ENCODE results near the gene TBC1D23. TPM values are rescaled to one million over a fixed set of nuclear protein-coding genes. Genes with fewer than 3 reads are reported as not detected.
"Not testable (repeated sequence)": the region's sequence is repeated elsewhere in the genome, so short reads cannot be mapped to it uniquely, and the experiment has no call there.

The TBC1D23 gene
- polyA plus RNA-seq, 3 donors from 2014 or later: 13.7 to 23.4 (median 14.0) TPM

DNA sequence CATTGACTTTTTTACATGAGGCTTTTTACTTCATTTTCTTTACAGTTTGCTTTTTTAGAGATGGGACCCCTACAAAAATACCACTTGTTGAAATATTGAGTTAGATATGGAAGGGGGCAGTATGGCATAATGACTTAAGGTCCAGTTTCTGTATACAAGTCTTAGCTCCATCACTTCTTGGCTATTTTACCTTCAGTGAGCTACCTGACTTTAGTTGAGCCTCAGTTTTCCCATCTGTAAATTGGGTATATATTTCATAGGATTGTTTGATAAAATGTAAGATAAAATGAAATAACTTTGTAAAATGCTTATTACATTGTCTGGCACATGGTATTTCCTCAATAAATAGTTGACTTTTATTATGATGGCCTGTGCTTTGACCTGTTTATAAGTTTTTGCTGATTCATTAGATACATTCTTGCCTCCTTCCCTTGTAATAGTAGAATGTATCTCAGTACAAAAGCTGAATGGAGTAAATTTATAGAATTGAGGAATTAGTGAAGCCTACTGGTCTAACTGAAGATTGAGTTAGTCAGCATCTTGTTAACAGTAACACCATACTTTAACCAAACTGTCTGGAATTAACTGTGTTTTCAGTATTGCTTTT lies 27.6 kb downstream of the TBC1D23 start:
- Mint-ChIP-seq H3K9me3 (no peaks in the 10 kb centered on the region), H3K27me3 (ENCODE audit: low read depth in 3 of 3) (peaks cover 0 to 1% (median 0%) of the 10 kb centered on the region in 3 donors), H3K27ac (no peak overlapping the region), H3K4me1 (peaks cover 0 to 15% of the 10 kb centered on the region in 2 donors), H3K4me3 (no peak overlapping the region), H3K36me3 (peaks cover 10 to 24% (median 17%) of the 10 kb centered on the region in 3 donors)
- no peak for DNase-seq

DNA sequence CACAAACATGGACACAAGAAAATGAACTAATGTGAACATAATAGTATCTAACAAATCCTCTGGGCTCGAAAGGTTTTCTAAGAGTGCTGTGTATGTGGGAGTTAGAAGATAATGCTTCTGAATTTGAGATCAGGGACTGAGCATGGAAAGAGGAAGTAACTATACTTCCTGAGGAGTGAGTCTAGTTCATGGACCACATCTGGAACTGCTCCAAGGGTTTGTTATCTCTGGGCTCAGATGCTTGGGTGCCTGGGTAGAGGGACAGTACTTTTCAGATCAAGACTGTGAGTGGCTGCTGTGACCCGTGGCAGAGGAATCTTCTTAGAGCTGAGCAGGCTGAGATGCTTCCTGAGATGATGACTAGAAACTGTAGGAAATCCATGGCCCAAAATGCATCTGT lies 28.5 kb downstream of the TBC1D23 start:
- no peaks in the 10 kb centered on the region for H3K9me3 Mint-ChIP-seq
- peaks cover 0 to 6% of the 10 kb centered on the region in 2 donors for H3K4me1 Mint-ChIP-seq
- no peak for DNase-seq
- no peak overlapping the region for H3K4me3 Mint-ChIP-seq
- peaks cover 0 to 1% (median 0%) of the 10 kb centered on the region in 3 donors for H3K27me3 Mint-ChIP-seq (ENCODE audit: low read depth in 3 of 3)
- H3K36me3 Mint-ChIP-seq: peaks cover 10 to 22% (median 15%) of the 10 kb centered on the region in 3 donors
- H3K27ac Mint-ChIP-seq: peak overlapping the region in 1 of 6 donors; percentile 11

DNA sequence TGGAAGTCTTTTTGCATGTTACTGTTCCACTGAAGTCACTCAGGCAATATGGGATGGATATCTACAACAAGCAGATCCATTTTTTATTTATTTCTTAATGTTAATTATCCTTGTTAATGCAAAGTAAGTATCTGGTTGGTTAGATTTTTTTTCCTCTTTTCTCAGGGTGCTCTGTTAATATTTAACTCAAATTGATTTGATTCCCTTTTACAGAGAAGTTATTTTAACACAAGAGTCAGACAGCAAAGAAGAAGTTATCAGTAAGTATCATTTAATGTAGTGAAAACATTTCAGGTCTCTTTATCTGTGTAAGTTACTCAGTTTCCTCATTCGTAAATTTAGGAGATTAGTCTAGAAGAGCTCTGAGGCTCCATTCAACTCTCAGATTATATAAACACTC lies 34.3 kb downstream of the TBC1D23 start:
- DNase-seq: no peak
- Mint-ChIP-seq H3K36me3 (peaks cover 28 to 34% (median 28%) of the 10 kb centered on the region in 3 donors), H3K27ac (no peak overlapping the region), H3K9me3 (no peaks in the 10 kb centered on the region), H3K27me3 (ENCODE audit: low read depth in 3 of 3) (peaks cover 0 to 1% (median 0%) of the 10 kb centered on the region in 3 donors), H3K4me3 (no peak overlapping the region), H3K4me1 (no peaks in the 10 kb centered on the region)

DNA sequence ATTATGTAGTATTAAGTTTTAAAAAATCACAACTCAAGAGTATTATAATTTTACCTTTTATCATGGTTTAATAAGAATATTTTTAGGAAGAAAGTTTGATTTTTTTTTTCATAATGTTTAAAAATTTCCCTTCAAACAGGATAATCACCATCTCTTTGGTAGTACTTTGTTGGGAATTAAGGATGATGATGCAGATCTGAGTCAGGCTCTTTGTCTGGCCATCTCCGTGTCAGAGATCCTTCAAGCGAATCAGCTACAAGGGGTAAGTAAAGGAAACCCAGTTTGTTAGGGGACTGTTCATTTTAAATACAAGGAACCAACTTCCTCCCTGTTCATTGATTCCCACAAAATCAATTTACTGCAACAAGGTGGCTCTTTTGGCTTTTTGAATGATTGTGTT lies 37.0 kb downstream of the TBC1D23 start:
- H3K9me3 Mint-ChIP-seq: no peaks in the 10 kb centered on the region
- no peaks in the 10 kb centered on the region for H3K4me1 Mint-ChIP-seq
- no peak for DNase-seq
- H3K27me3 Mint-ChIP-seq (ENCODE audit: low read depth in 3 of 3): no peaks in the 10 kb centered on the region
- peaks cover 23 to 39% (median 28%) of the 10 kb centered on the region in 3 donors for H3K36me3 Mint-ChIP-seq
- H3K27ac Mint-ChIP-seq: no peak overlapping the region
- H3K4me3 Mint-ChIP-seq: no peak overlapping the region

DNA sequence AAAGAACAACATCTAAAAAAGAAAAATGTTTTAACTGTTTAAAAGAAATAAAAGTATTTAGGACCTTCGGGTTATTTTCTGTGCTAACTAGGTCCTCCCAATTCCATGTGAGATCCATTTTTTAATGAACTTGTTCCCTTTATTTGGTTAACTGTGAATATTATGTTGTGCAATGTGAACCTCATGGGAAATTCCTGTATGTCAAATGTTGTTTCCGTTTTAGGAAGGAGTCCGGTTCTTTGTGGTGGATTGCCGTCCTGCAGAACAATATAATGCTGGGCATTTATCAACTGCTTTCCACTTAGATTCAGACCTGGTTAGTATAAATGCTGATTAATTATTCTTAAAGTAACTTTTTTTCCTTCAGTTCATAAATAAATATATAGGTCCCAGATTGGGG lies 38.2 kb downstream of the TBC1D23 start:
- Mint-ChIP-seq H3K36me3 (peaks cover 23 to 43% (median 28%) of the 10 kb centered on the region in 3 donors), H3K27ac (no peak overlapping the region), H3K4me1 (no peaks in the 10 kb centered on the region), H3K9me3 (no peaks in the 10 kb centered on the region), H3K27me3 (ENCODE audit: low read depth in 3 of 3) (no peaks in the 10 kb centered on the region), H3K4me3 (no peak overlapping the region)
- no peak for DNase-seq

DNA sequence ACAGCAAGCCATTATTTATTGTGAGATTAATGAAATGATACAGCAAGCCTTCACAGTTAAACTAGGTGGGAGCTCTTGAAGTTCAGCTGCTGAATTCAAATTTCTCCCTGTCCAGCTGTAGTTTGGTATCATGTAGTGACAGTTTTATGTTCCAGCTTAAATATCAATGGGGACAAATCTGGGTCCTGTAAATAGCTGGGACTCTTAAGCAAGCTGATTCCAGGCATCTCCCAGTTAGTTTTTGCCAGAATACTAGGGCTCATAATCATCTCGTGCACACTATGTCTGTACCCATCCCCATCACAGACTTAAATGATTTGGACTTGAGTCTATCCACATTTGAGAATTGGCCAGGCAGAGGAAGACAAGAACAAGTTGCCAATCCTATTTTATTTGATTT lies 45.9 kb downstream of the TBC1D23 start:
- no peaks in the 10 kb centered on the region for H3K4me1 Mint-ChIP-seq
- no peaks in the 10 kb centered on the region for H3K27me3 Mint-ChIP-seq (ENCODE audit: low read depth in 3 of 3)
- no peaks in the 10 kb centered on the region for H3K9me3 Mint-ChIP-seq
- no peak overlapping the region for H3K4me3 Mint-ChIP-seq
- peaks cover 14 to 34% (median 15%) of the 10 kb centered on the region in 3 donors for H3K36me3 Mint-ChIP-seq
- DNase-seq: no peak
- peak overlapping the region in 1 of 6 donors; percentile 23 for H3K27ac Mint-ChIP-seq

DNA sequence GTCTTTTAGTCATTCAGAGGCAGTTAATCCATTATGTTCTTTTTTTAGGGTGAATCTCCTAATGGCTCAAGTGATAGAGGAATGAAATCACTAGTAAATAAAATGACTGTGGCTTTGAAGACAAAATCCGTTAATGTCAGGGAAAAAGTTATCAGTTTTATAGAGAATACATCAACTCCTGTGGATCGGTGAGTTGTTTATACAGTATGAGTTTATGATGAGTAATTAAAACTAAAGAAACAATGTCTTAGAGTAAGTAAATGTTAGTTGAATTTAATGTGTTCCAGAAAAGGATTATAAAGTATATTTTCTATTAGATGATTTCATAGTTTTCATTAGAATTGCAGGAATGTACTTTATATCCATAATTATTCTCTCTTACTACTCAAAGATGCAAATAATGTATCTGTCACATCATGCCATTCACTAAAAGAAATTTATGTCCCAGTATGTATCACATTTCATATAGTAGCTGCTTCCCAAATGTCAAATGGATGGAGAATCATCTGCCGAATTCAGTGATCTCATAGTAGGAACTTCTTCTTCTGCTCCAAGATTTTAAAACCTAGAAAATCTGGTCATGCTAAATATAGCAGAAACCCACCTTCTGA lies 49.7 kb downstream of the TBC1D23 start:
- DNase-seq: no peak
- H3K9me3 Mint-ChIP-seq: no peaks in the 10 kb centered on the region
- no peak overlapping the region for H3K4me3 Mint-ChIP-seq
- H3K36me3 Mint-ChIP-seq: peaks cover 8 to 28% (median 13%) of the 10 kb centered on the region in 3 donors
- H3K4me1 Mint-ChIP-seq: no peaks in the 10 kb centered on the region
- H3K27ac Mint-ChIP-seq: no peak overlapping the region
- no peaks in the 10 kb centered on the region for H3K27me3 Mint-ChIP-seq (ENCODE audit: low read depth in 3 of 3)

DNA sequence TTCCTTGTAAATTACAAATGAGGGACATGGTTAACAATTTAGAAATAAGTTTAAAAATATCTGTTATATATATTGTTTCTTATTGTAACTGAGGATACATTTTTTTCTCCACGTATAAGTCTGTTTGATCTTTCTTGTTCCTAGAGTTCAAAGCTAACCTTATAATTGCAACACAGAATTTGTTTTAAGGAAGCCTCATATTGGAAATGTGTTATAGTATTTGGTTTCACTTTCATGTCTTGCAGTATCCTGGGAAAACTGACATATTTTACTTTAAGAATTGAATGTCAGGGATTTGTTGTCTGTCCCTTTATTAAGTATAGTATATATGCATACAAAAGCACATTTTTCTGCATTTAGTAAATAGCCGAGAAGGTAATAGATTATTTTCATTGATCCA lies 50.2 kb downstream of the TBC1D23 start:
- H3K27me3 Mint-ChIP-seq (ENCODE audit: low read depth in 3 of 3): no peaks in the 10 kb centered on the region
- H3K27ac Mint-ChIP-seq: peak overlapping the region in 3 of 6 donors; percentile 9 to 51 (median 12)
- no peaks in the 10 kb centered on the region for H3K4me1 Mint-ChIP-seq
- DNase-seq: no peak
- H3K4me3 Mint-ChIP-seq: no peak overlapping the region
- no peaks in the 10 kb centered on the region for H3K9me3 Mint-ChIP-seq
- H3K36me3 Mint-ChIP-seq: peaks cover 7 to 22% (median 8%) of the 10 kb centered on the region in 3 donors

DNA sequence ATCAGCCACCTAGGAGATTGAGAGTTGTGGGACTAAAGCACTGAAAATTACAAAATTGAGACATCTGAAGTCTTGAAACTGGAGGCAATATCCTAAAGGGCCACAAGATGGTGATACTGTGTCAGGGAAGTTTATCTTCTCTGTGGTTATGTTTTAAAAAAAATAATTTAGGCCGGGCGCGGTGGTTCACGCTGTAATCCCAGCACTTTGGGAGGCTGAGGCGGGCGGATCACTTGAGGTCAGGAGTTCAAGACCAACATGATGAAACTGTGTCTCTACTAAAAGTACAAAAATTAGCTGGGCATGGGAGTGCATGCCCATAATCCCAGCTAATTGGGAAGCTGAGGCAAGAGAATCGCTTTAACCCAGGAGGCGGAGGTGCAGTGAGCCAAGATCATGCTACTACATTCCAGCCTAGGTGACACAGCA lies 55.9 kb downstream of the TBC1D23 start:
- Mint-ChIP-seq H3K4me1 (peaks cover 14 to 23% of the 10 kb centered on the region in 2 donors), H3K27me3 (ENCODE audit: low read depth in 3 of 3) (no peaks in the 10 kb centered on the region), H3K4me3 (peak overlapping the region; percentile 6 to 73 (median 64)), H3K9me3 (no peaks in the 10 kb centered on the region), H3K27ac (peak overlapping the region in 4 of 6 donors; percentile 39 to 75 (median 64)), H3K36me3 (peaks cover 6 to 7% (median 7%) of the 10 kb centered on the region in 3 donors)
- DNase-seq: peak; percentile 46 to 57 (median 53)

DNA sequence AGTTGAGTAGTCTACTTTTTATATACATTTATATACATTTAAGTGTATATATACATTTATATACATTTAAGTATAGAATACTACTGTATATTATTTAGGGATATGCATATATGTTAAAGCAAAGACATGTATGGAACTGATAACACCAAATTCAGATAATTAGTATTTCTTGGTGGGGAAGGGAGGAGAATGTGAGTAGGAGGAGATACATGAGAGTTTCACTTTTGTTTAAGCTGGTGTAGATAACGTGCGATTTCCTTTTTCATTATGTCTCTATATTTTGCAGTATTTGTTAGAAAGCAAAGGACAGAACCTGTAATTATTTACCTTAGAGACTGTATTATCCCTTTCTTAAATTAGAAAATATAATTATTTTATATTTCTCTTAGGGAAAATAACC lies 57.1 kb downstream of the TBC1D23 start:
- Mint-ChIP-seq H3K36me3 (peaks cover 6 to 7% (median 7%) of the 10 kb centered on the region in 3 donors), H3K4me1 (peaks cover 14 to 23% of the 10 kb centered on the region in 2 donors), H3K27me3 (ENCODE audit: low read depth in 3 of 3) (no peaks in the 10 kb centered on the region), H3K9me3 (no peaks in the 10 kb centered on the region), H3K27ac (peak overlapping the region in 5 of 6 donors; percentile 56 to 91 (median 88)), H3K4me3 (peak overlapping the region; percentile 9 to 71 (median 50))
- no peak for DNase-seq

DNA sequence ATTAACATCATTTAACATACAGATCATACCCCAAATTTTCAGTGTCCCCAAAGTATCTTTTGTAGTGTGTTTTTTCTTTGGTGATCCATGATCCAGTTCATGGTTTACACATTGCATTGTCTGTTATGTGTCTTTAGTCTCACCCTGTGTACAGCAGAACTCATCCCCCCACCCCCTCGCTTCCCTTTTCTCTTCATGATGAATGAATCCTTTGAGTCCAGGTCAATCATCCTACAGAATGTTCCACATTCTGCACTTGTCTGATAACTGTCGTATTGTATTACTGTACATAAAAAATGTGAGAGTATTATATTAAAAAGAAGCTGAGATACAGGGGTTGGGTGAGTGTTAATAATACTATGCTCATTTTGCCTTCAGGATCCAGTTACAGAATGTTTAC lies 59.2 kb downstream of the TBC1D23 start:
- H3K4me3 Mint-ChIP-seq: no peak overlapping the region
- H3K4me1 Mint-ChIP-seq: peaks cover 14 to 23% of the 10 kb centered on the region in 2 donors
- H3K36me3 Mint-ChIP-seq: peaks cover 6 to 7% (median 7%) of the 10 kb centered on the region in 3 donors
- no peak for DNase-seq
- no peaks in the 10 kb centered on the region for H3K9me3 Mint-ChIP-seq
- H3K27ac Mint-ChIP-seq: no peak overlapping the region
- H3K27me3 Mint-ChIP-seq (ENCODE audit: low read depth in 3 of 3): no peaks in the 10 kb centered on the region

DNA sequence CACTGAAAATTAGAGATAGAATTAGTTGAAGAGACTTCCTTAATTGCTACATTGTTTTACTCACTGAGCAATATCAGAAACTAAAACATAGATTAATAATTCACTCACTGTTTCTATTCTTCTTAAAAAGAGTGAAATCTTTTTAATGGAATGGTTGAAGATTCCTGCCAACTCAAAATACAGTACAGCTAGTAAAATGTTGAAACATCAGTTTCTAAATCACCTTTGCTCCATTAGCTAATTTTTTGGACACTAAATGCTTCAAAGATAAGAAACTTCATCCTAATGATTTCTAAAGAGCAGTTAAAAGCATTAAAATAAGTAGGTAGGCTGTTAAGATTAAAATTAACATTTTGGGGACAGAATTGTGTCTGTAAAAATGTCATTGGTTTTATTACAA lies 63.3 kb downstream of the TBC1D23 start:
- H3K9me3 Mint-ChIP-seq: peaks cover 0 to 2% (median 0%) of the 10 kb centered on the region in 6 donors
- H3K36me3 Mint-ChIP-seq: peaks cover 17 to 26% (median 21%) of the 10 kb centered on the region in 3 donors
- H3K27ac Mint-ChIP-seq: no peak overlapping the region
- no peak overlapping the region for H3K4me3 Mint-ChIP-seq
- H3K27me3 Mint-ChIP-seq (ENCODE audit: low read depth in 3 of 3): peaks cover 0 to 2% (median 0%) of the 10 kb centered on the region in 3 donors
- no peak for DNase-seq
- H3K4me1 Mint-ChIP-seq: no peaks in the 10 kb centered on the region

DNA sequence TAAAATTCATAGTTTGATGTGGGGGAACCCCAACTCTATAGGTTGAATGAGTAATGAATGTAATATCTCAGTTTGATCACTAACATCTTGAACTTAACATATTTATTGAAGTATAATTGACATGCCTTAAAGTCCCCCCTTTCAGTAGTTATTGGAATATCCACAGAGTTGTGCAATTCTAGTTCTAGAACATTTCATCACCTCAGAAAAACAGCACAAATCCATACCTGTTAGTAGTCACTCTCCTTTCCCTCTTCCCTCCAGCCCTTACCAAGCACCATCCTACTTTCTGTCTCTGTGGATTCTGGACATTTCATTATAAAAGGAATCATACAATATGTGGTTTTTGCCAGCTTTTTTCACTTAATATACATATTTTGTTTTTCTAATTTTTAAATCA lies 65.0 kb downstream of the TBC1D23 start:
- H3K9me3 Mint-ChIP-seq: peaks cover 0 to 2% (median 0%) of the 10 kb centered on the region in 6 donors
- no peak for DNase-seq
- H3K27me3 Mint-ChIP-seq (ENCODE audit: low read depth in 3 of 3): peaks cover 0 to 2% (median 0%) of the 10 kb centered on the region in 3 donors
- H3K27ac Mint-ChIP-seq: peak overlapping the region in 1 of 6 donors; percentile 46
- no peak overlapping the region for H3K4me3 Mint-ChIP-seq
- H3K36me3 Mint-ChIP-seq: peaks cover 12 to 19% (median 14%) of the 10 kb centered on the region in 3 donors
- no peaks in the 10 kb centered on the region for H3K4me1 Mint-ChIP-seq

DNA sequence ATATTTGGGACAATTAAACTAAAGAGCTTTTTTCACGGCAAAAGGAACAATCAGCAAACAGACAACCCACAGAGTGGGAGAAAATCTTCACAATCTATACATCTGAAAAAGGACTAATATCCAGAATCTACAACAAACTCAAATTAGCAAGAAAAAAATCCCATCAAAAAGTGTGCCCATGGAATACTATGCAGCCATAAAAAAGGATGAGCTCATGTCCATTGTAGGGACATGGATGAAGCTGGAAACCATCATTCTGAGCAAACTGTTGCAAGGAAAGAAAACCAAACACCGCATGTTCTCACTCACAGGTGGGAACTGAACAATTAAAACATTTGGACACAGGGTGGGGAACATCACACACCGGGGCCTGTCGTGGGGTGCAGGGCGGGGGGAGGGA lies 66.6 kb downstream of the TBC1D23 start:
- not testable (repeated sequence) for H3K4me3 Mint-ChIP-seq; DNase-seq; H3K4me1 Mint-ChIP-seq; H3K9me3 Mint-ChIP-seq; H3K27me3 Mint-ChIP-seq (ENCODE audit: low read depth in 3 of 3)
- Mint-ChIP-seq H3K27ac (peak overlapping the region in 1 of 6 donors; percentile 17), H3K36me3 (peaks cover 12 to 19% (median 14%) of the 10 kb centered on the region in 3 donors)

Measured in immature natural killer cell (primary cell).